KMS-11 (cell line): ENCODE measurements around the gene CENPO.

Source experiments
- H2AFZ ChIP-seq: fragments of 200-600 bp; sonication (generic); 2 replicates; pipeline ENCODE4 v1.6.1; 2016; ENCODE audit warnings: antibody characterized with exemption, mixed run types, low read depth
- H3K27ac ChIP-seq: fragments of 200-600 bp; sonication (generic); 2 replicates; pipeline ENCODE4 v1.6.1; 2016; ENCODE audit warnings: mild to moderate bottlenecking, mixed run types
- H3K27me3 ChIP-seq: fragments of 200-600 bp; sonication (generic); 2 replicates; pipeline ENCODE4 v1.6.1; 2017; ENCODE audit warnings: mild to moderate bottlenecking, low read depth, mixed run types, moderate library complexity; ENCODE audit not compliant: insufficient read depth
- H3K36me3 ChIP-seq: fragments of 200-600 bp; sonication (generic); 2 replicates; pipeline ENCODE4 v1.6.1; 2017; ENCODE audit warnings: mild to moderate bottlenecking, mixed run types; ENCODE audit not compliant: insufficient read depth
- H3K4me1 ChIP-seq: fragments of 200-600 bp; sonication (generic); 2 replicates; pipeline ENCODE4 v1.6.1; 2016; ENCODE audit warnings: mild to moderate bottlenecking, low read depth, mixed run types; ENCODE audit not compliant: poor library complexity, severe bottlenecking
- H3K4me2 ChIP-seq: fragments of 200-600 bp; sonication (generic); 2 replicates; pipeline ENCODE4 v1.7.0; 2016; ENCODE audit warnings: mild to moderate bottlenecking, mixed run types
- H3K4me3 ChIP-seq: fragments of 200-600 bp; sonication (generic); IDR thresholded peaks from 2 replicates; pipeline ENCODE4 v1.6.1; 2017; ENCODE audit warnings: low read depth, low read length, mixed read lengths; ENCODE audit not compliant: insufficient read depth
- H3K79me2 ChIP-seq: fragments of 200-600 bp; sonication (generic); 2 replicates; pipeline ENCODE4 v1.6.1; 2016; ENCODE audit warnings: low read depth, mixed run types; ENCODE audit not compliant: insufficient read depth
- H3K9ac ChIP-seq: fragments of 200-600 bp; sonication (generic); 2 replicates; pipeline ENCODE4 v1.6.1; 2016; ENCODE audit warnings: mild to moderate bottlenecking, mixed run types
- H4K20me1 ChIP-seq: fragments of 200-600 bp; sonication (generic); 2 replicates; pipeline ENCODE4 v1.6.1; 2016; ENCODE audit warnings: mild to moderate bottlenecking, mixed run types; ENCODE audit not compliant: insufficient read depth
- TF ChIP-seq, protein P1 (sequence below): fragments of 200-600 bp; sonication (generic); conservative IDR thresholded peaks from 2 replicates; pipeline ENCODE4 v1.6.1; 2017; ENCODE audit warnings: low read depth, mild to moderate bottlenecking, antibody characterized with exemption, low read length, moderate library complexity, mixed read lengths

Gene CENPO

DNA sequence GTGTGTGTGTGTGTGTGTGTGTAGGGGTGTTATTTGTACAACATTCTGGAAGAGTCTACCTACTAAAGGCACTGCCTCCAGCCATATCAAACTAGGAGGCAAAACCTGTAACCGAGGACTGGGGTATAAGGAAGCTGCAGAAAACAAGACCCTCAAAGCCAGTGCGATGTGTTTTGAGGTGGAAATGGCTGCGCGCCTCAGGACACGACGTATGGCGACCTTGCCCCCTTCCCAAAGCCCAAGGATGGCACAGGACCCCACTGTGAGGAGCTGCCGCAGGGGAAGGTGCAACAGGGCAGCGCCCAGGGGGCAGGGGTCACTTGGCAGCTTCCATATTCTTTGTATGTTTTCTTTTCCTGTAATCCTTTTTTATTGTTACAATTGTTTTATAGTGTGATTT, 59.8 kb downstream of the CENPO start:
- Histone ChIP-seq H3K4me2 (no peak overlapping the region), H2AFZ (no peak overlapping the region), H3K4me1 (peaks cover 13% of the 10 kb centered on the region), H3K79me2 (no peaks in the 10 kb centered on the region), H3K36me3 (no peaks in the 10 kb centered on the region), H3K27me3 (no peaks in the 10 kb centered on the region), H4K20me1 (no peaks in the 10 kb centered on the region), H3K27ac (no peak overlapping the region), H3K9ac (no peak overlapping the region), H3K4me3 (no peak overlapping the region)
- TF ChIP-seq, protein P1, sequence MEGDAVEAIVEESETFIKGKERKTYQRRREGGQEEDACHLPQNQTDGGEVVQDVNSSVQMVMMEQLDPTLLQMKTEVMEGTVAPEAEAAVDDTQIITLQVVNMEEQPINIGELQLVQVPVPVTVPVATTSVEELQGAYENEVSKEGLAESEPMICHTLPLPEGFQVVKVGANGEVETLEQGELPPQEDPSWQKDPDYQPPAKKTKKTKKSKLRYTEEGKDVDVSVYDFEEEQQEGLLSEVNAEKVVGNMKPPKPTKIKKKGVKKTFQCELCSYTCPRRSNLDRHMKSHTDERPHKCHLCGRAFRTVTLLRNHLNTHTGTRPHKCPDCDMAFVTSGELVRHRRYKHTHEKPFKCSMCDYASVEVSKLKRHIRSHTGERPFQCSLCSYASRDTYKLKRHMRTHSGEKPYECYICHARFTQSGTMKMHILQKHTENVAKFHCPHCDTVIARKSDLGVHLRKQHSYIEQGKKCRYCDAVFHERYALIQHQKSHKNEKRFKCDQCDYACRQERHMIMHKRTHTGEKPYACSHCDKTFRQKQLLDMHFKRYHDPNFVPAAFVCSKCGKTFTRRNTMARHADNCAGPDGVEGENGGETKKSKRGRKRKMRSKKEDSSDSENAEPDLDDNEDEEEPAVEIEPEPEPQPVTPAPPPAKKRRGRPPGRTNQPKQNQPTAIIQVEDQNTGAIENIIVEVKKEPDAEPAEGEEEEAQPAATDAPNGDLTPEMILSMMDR: no peak

DNA sequence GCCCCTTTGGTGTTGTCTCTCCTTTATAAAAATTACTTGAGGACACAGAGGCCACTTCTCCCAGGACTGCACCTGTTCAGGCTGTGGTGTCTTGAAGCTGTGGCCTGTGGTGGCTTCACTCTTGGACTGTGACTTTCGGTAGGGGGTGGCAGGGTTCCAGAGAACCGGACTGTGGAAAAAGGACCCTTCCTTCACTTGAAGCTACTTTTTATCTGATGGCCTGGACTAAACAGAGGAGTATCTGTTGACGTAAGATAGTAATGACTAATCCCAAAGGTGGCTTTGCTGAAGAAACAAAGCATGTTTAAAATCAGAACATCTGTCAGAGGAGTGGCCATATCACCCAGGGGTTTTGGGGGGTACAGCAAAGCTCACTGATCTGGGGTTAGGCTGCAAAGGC, 60.8 kb downstream of the CENPO start:
- H2AFZ ChIP-seq: no peak overlapping the region
- TF ChIP-seq, protein P1: no peak
- H3K9ac ChIP-seq: no peak overlapping the region
- H3K4me1 ChIP-seq: peaks cover 3% of the 10 kb centered on the region
- no peak overlapping the region for H3K4me3 ChIP-seq
- H3K27me3 ChIP-seq: no peaks in the 10 kb centered on the region
- no peaks in the 10 kb centered on the region for H4K20me1 ChIP-seq
- no peak overlapping the region for H3K4me2 ChIP-seq
- H3K79me2 ChIP-seq: no peaks in the 10 kb centered on the region; the same call in 1 of the 2 replicates
- no peaks in the 10 kb centered on the region for H3K36me3 ChIP-seq
- H3K27ac ChIP-seq: no peak overlapping the region

DNA sequence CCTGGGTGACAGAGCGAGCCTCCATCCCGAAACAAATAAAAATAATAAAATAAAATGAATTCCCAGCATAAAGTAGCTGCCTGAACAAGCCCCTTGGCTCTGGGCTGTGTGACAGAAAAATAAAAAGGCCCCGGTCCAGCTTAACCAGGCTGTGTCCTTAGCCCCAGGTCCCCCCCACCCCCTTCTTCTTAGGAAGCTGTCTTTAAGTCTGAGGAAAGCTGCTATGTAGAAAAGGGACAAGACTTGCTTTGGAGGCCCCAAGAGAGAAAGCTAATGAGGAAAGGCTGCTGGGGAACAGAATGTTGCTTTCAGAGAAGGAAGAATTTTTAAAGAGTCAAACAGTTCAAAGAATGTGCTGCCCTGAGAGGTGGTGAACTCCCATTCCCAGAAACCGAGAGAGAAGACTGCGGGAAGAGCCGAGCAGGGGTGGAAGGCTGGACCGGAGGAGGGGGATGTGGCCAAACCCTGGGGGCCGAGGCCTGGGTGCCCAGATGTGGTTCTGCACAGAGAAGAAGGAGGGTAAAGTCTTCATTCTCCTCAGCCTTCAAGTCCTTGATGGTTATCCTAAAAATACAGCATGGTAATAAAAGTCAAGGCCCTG, 61.9 kb downstream of the CENPO start:
- Histone ChIP-seq H3K4me3 (no peak overlapping the region), H3K27ac (no peak overlapping the region), H3K27me3 (no peaks in the 10 kb centered on the region), H3K79me2 (no peaks in the 10 kb centered on the region; the same call in 1 of the 2 replicates), H3K36me3 (no peaks in the 10 kb centered on the region), H3K4me1 (no peaks in the 10 kb centered on the region), H3K4me2 (no peak overlapping the region), H4K20me1 (no peaks in the 10 kb centered on the region), H3K9ac (no peak overlapping the region), H2AFZ (no peak overlapping the region)
- TF ChIP-seq, protein P1: no peak

DNA sequence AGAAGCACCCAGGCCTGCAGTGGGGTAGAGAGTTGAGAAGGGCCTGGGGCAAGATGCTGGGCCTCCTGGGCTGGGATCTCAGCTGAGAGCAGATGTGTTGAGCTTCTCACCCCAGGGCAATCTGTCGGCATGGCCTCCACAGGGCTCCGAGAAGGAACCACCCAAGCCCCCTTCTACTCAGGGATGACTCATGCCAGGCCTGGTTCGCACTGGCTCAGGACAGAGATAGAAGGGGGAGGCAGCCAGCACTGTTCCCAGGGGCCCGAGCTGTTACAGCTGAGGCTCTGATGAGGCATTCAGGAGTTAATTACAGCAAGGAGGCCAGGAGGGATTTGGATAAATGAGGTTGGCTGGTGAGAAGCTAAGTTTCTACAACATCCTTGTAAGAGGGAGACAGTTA, 62.5 kb downstream of the CENPO start:
- H3K79me2 ChIP-seq: no peaks in the 10 kb centered on the region; the same call in 1 of the 2 replicates
- no peak overlapping the region for H3K9ac ChIP-seq
- H3K4me3 ChIP-seq: no peak overlapping the region
- H2AFZ ChIP-seq: no peak overlapping the region
- H3K27me3 ChIP-seq: no peaks in the 10 kb centered on the region
- no peak overlapping the region for H3K4me2 ChIP-seq
- H3K36me3 ChIP-seq: no peaks in the 10 kb centered on the region
- H4K20me1 ChIP-seq: no peaks in the 10 kb centered on the region
- H3K4me1 ChIP-seq: no peaks in the 10 kb centered on the region
- H3K27ac ChIP-seq: no peak overlapping the region
- TF ChIP-seq, protein P1: no peak
